Trophoblast cell (in vitro differentiated cells and primary cell): ENCODE data around the gene GTF3C2.

ENCODE experiments used
- DNase-seq, 2 donors: peaks; one replicate each; pipeline ENCODE4 v3.0.0-alpha.2; 2016
- H2AFZ ChIP-seq: 2 replicates; pipeline ENCODE4 v1.6.1; 2013; ENCODE audit warnings: low read length, moderate library complexity, mild to moderate bottlenecking; ENCODE audit not compliant: insufficient read depth, poor library complexity
- H2AK5ac ChIP-seq: 2 replicates; pipeline ENCODE4 v1.6.1; 2013; ENCODE audit warnings: mild to moderate bottlenecking, low read length
- H2BK120ac ChIP-seq: 2 replicates; pipeline ENCODE4 v1.6.1; 2013; ENCODE audit warnings: low read length, mild to moderate bottlenecking, moderate library complexity; ENCODE audit not compliant: insufficient read depth, poor library complexity
- H2BK12ac ChIP-seq: 2 replicates; pipeline ENCODE4 v1.6.1; 2013; ENCODE audit warnings: mild to moderate bottlenecking, low read length, moderate library complexity
- H2BK5ac ChIP-seq: 2 replicates; pipeline ENCODE4 v1.6.1; 2013; ENCODE audit warnings: low read length, low read depth, moderate library complexity, mild to moderate bottlenecking; ENCODE audit not compliant: poor library complexity
- H3K14ac ChIP-seq: 2 replicates; pipeline ENCODE4 v1.6.1; 2013; ENCODE audit warnings: mild to moderate bottlenecking, low read length
- H3K18ac ChIP-seq: 2 replicates; pipeline ENCODE4 v1.6.1; 2013; ENCODE audit warnings: mild to moderate bottlenecking, low read length
- H3K23ac ChIP-seq: 2 replicates; pipeline ENCODE4 v1.6.1; 2013; ENCODE audit warnings: low read length
- H3K27ac ChIP-seq: 2 replicates; pipeline ENCODE4 v1.5.1; 2013; ENCODE audit warnings: low read depth, mild to moderate bottlenecking, inconsistent platforms, low read length, moderate library complexity
- H3K27me3 ChIP-seq: 2 replicates; pipeline ENCODE4 v1.6.1; 2013; ENCODE audit warnings: inconsistent platforms, mild to moderate bottlenecking, low read length, moderate library complexity; ENCODE audit not compliant: insufficient read depth
- H3K36me3 ChIP-seq, 2 experiments: 1 replicate in 1 of 2; 2 replicates in 1 of 2; pipeline ENCODE4 v1.6.1; 2013; ENCODE audit warnings: low read length in 2 of 2, mild to moderate bottlenecking in 2 of 2, moderate library complexity in 1 of 2; ENCODE audit not compliant: insufficient read depth in 2 of 2, control insufficient read depth in 1 of 2
- H3K4ac ChIP-seq: 2 replicates; pipeline ENCODE4 v1.6.1; 2013; ENCODE audit warnings: low read depth, mild to moderate bottlenecking, low read length, moderate library complexity
- H3K4me1 ChIP-seq, 2 experiments: 1 replicate in 1 of 2; 2 replicates in 1 of 2; pipeline ENCODE4 v1.6.1; 2013; ENCODE audit warnings: low read length in 2 of 2, mild to moderate bottlenecking in 2 of 2, moderate library complexity in 1 of 2; ENCODE audit not compliant: insufficient read depth in 2 of 2, control insufficient read depth in 1 of 2
- H3K4me2 ChIP-seq: 2 replicates; pipeline ENCODE4 v1.6.1; 2013; ENCODE audit warnings: inconsistent platforms, mild to moderate bottlenecking, low read length, moderate library complexity
- H3K4me3 ChIP-seq: 2 replicates; pipeline ENCODE4 v1.5.1; 2013; ENCODE audit warnings: mild to moderate bottlenecking, low read depth, low read length, inconsistent platforms
- H3K79me1 ChIP-seq: one replicate; pipeline ENCODE4 v1.6.1; 2013; ENCODE audit warnings: low read length
- H3K79me2 ChIP-seq: 2 replicates; pipeline ENCODE4 v1.6.1; 2013; ENCODE audit warnings: low read length, mild to moderate bottlenecking; ENCODE audit not compliant: control insufficient read depth, insufficient read depth, poor library complexity
- H3K9ac ChIP-seq: 2 replicates; pipeline ENCODE4 v1.6.1; 2013; ENCODE audit warnings: mild to moderate bottlenecking, low read length
- H3K9me3 ChIP-seq: 2 replicates; pipeline ENCODE4 v1.6.1; 2013; ENCODE audit warnings: low read depth, mild to moderate bottlenecking, control low read depth, inconsistent platforms, low read length; ENCODE audit not compliant: insufficient read depth
- H4K12ac ChIP-seq: 2 replicates; pipeline ENCODE4 v1.6.1; 2013; ENCODE audit warnings: low read depth, mild to moderate bottlenecking, low read length, moderate library complexity
- H4K8ac ChIP-seq: 2 replicates; pipeline ENCODE4 v1.6.1; 2013; ENCODE audit warnings: low read depth, mild to moderate bottlenecking, low read length, moderate library complexity
- H4K91ac ChIP-seq: one replicate; pipeline ENCODE4 v1.6.1; 2013; ENCODE audit warnings: low read depth, mild to moderate bottlenecking, low read length, moderate library complexity
- WGBS: extraction: QIAGEN DNeasy Blood & Tissue Kit; methylation state at CpG from one replicate; pipeline ENCODE4 v1.1.7; 2013; ENCODE audit warnings: missing lambda C conversion rate; ENCODE audit not compliant: insufficient read length, insufficient coverage; ENCODE audit errors: extremely low coverage; 5-methylcytosine and 5-hydroxymethylcytosine counted together

GTF3C2 gene

GRCh38 chr2:27379836-27380625 lies 23.5 kb upstream of the GTF3C2 start:
- Histone ChIP-seq H3K14ac (peak overlapping the region; percentile 91), H3K9me3 (no peaks in the 10 kb centered on the region), H3K9ac (peak overlapping the region; percentile 95), H3K79me1 (peaks cover 12% of the 10 kb centered on the region), H3K4me3 (peak overlapping the region; percentile 83), H3K36me3 (peaks cover 67 to 72% of the 10 kb centered on the region in 2 experiments), H3K4ac (peak overlapping the region; percentile 93), H3K27ac (peak overlapping the region; percentile 96), H4K12ac (peak overlapping the region; percentile 89), H3K27me3 (no peaks in the 10 kb centered on the region), H3K4me1 (peaks cover 8% of the 10 kb centered on the region in 2 experiments), H3K18ac (peak overlapping the region; percentile 71), H3K23ac (no peak overlapping the region), H4K91ac (peak overlapping the region; percentile 88), H2AFZ (peak overlapping the region; percentile 15), H3K79me2 (peaks cover 7% of the 10 kb centered on the region), H3K4me2 (peak overlapping the region; percentile 83), H2BK120ac (peak overlapping the region; percentile 90), H2AK5ac (peak overlapping the region; percentile 88), H4K8ac (peak overlapping the region; percentile 85), H2BK5ac (peak overlapping the region; percentile 80), H2BK12ac (no peak overlapping the region)
- DNase-seq = peak in 1 of 2 donors; percentile 10
- WGBS = no CpG with 5 or more reads among the region's 35 CpGs

GRCh38 chr2:27379383-27379835 lies 22.8 kb upstream of the GTF3C2 start:
- H3K4me1 ChIP-seq = peaks cover 8% of the 10 kb centered on the region in 2 experiments
- H3K79me2 ChIP-seq = peaks cover 7% of the 10 kb centered on the region
- peak overlapping the region; percentile 95 for H3K9ac ChIP-seq
- H3K27ac ChIP-seq = peak overlapping the region; percentile 96
- peaks cover 66 to 72% of the 10 kb centered on the region in 2 experiments for H3K36me3 ChIP-seq
- no peaks in the 10 kb centered on the region for H3K9me3 ChIP-seq
- no peak for DNase-seq
- H3K4me2 ChIP-seq = peak overlapping the region; percentile 83
- WGBS = no CpG with 5 or more reads among the region's 2 CpGs
- H4K12ac ChIP-seq = no peak overlapping the region
- H2BK5ac ChIP-seq = no peak overlapping the region
- no peak overlapping the region for H4K91ac ChIP-seq
- H2BK12ac ChIP-seq = no peak overlapping the region
- peak overlapping the region; percentile 93 for H3K4ac ChIP-seq
- H3K18ac ChIP-seq = no peak overlapping the region
- peaks cover 12% of the 10 kb centered on the region for H3K79me1 ChIP-seq
- H3K27me3 ChIP-seq = no peaks in the 10 kb centered on the region
- no peak overlapping the region for H2AFZ ChIP-seq
- H2BK120ac ChIP-seq = no peak overlapping the region
- H3K23ac ChIP-seq = no peak overlapping the region
- H3K4me3 ChIP-seq = no peak overlapping the region
- no peak overlapping the region for H2AK5ac ChIP-seq
- no peak overlapping the region for H3K14ac ChIP-seq
- H4K8ac ChIP-seq = no peak overlapping the region

- no peak overlapping the region for H3K14ac ChIP-seq
- no peak overlapping the region for H4K8ac ChIP-seq
- no peaks in the 10 kb centered on the region for H3K27me3 ChIP-seq
- no peak overlapping the region for H2BK12ac ChIP-seq
- peak overlapping the region; percentile 83 for H3K4me2 ChIP-seq
- no peak overlapping the region for H3K9ac ChIP-seq
- no peak overlapping the region for H3K4me3 ChIP-seq
- H3K4ac ChIP-seq = peak overlapping the region; percentile 7
- H3K18ac ChIP-seq = no peak overlapping the region
- peaks cover 8% of the 10 kb centered on the region in 2 experiments for H3K4me1 ChIP-seq
- no peak overlapping the region for H3K27ac ChIP-seq
- H4K91ac ChIP-seq = no peak overlapping the region
- no peak overlapping the region for H2BK120ac ChIP-seq
- no peak for DNase-seq
- no peaks in the 10 kb centered on the region for H3K9me3 ChIP-seq
- peaks cover 66 to 72% of the 10 kb centered on the region in 2 experiments for H3K36me3 ChIP-seq
- no peak overlapping the region for H4K12ac ChIP-seq
- H2BK5ac ChIP-seq = no peak overlapping the region
- no peak overlapping the region for H3K23ac ChIP-seq
- no CpG with 5 or more reads among the region's 9 CpGs for WGBS
- no peak overlapping the region for H2AFZ ChIP-seq
- H2AK5ac ChIP-seq = no peak overlapping the region
- H3K79me1 ChIP-seq = peaks cover 12% of the 10 kb centered on the region
- peaks cover 7% of the 10 kb centered on the region for H3K79me2 ChIP-seq
These were observed 22.3 kb upstream of the GTF3C2 start for GRCh38 chr2:27378809-27379290.

DNA sequence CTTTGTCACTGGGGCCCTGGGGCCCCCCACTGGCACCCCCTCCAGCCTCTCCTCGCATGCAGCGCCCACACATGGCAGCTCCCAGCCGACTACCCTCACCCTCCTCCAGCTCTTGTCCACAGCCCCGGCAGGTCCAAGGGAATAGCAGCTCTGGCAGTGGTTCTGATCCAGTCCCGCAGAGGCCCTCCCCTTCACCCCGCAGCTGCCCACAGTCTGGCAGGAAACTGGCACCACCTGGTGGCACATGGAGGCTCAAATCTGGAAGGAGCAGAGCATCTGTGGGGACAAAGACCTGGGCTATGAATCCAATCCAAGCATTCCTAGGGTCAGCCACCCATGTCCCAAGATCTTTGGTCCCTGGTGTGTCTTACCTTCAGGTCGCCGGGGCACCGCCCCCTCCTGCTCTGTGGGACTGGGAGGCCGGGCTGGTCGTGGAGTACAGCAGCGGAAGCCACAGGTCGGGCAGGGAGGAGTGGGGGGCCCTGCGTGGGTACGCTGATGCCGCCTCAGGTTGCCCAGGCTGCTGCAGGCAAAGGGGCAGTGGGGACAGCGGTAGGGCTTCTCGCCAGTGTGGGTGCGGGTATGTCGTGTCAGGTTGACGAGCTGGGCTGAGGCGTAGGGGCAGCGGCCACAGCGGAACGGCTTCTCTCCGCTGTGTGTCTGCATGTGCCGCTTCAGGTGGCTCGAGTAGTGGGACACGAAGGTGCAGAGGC lies 21.7 kb upstream of the GTF3C2 start:
- no peak overlapping the region for H4K8ac ChIP-seq
- no peak for DNase-seq
- H3K4me2 ChIP-seq = no peak overlapping the region
- no peak overlapping the region for H4K91ac ChIP-seq
- no peak overlapping the region for H2BK12ac ChIP-seq
- H3K18ac ChIP-seq = no peak overlapping the region
- H3K79me2 ChIP-seq = peaks cover 7% of the 10 kb centered on the region
- no CpG with 5 or more reads among the region's 29 CpGs for WGBS
- H4K12ac ChIP-seq = no peak overlapping the region
- H3K4ac ChIP-seq = no peak overlapping the region
- H3K14ac ChIP-seq = no peak overlapping the region
- H2BK5ac ChIP-seq = no peak overlapping the region
- H3K79me1 ChIP-seq = peaks cover 12% of the 10 kb centered on the region
- no peak overlapping the region for H3K23ac ChIP-seq
- H2AK5ac ChIP-seq = no peak overlapping the region
- H3K36me3 ChIP-seq = peaks cover 66 to 70% of the 10 kb centered on the region in 2 experiments
- H3K27ac ChIP-seq = no peak overlapping the region
- peaks cover 8% of the 10 kb centered on the region in 2 experiments for H3K4me1 ChIP-seq
- no peak overlapping the region for H3K9ac ChIP-seq
- no peaks in the 10 kb centered on the region for H3K27me3 ChIP-seq
- H3K9me3 ChIP-seq = no peaks in the 10 kb centered on the region
- no peak overlapping the region for H2AFZ ChIP-seq
- H3K4me3 ChIP-seq = no peak overlapping the region
- H2BK120ac ChIP-seq = no peak overlapping the region
